ENCODE data around the gene PARD3B. TPM values are rescaled to one million over a fixed set of nuclear protein-coding genes. Genes with fewer than 3 reads are reported as not detected.

The PARD3B gene
- total and polyA plus RNA-seq, 2 of the 13 experiments (the other 11 are each of a cell fraction or from before 2014, with no cell fraction given): 0.71 to 2.3 TPM

DNA sequence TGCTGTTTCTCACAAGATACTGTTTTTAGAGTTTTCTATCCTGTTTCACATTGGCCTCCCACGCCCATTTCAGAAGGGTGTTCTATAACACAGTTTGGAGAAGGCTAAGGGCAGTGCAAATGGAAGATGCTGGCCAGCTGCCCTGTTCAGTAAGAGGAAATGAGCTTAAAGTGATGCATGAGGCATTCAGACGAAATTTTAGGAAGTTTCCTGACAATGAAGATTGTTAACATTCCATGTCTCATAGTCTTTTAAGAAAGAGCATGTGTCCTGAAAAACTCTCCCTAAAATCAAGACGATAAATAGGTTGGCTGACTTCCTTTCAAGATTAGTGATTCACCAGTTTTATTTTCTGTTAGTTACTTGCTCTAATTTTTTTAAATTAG lies 652.9 kb downstream of the PARD3B start (continued):
- TF ChIP-seq MAZ (IDR thresholded peaks at IDR 0.05; ENCODE audit: borderline replicate concordance, low read depth, low read length): no peak
- TF ChIP-seq MAZ (CRISPR knock-in tag; IDR thresholded peaks at IDR 0.05; ENCODE audit: low read depth): no peak
- TF ChIP-seq ZNF296 (CRISPR knock-in tag; conservative IDR thresholded peaks at IDR 0.05): no peak
- no peak for TF ChIP-seq DR1 (CRISPR knock-in tag; IDR thresholded peaks at IDR 0.05)
- no peak for TF ChIP-seq RARA (CRISPR knock-in tag; IDR thresholded peaks at IDR 0.05)
- TF ChIP-seq ZNF772 (CRISPR knock-in tag; IDR thresholded peaks at IDR 0.05): no peak
- TF ChIP-seq DNMT3B (CRISPR knock-in tag; conservative IDR thresholded peaks at IDR 0.05): no peak
- TF ChIP-seq ZNF260 (CRISPR knock-in tag; IDR thresholded peaks at IDR 0.05; ENCODE audit: borderline replicate concordance, low read depth): no peak
- no peak for TF ChIP-seq SKI (IDR thresholded peaks at IDR 0.05; ENCODE audit: partially characterized antibody)
- TF ChIP-seq, protein P1, sequence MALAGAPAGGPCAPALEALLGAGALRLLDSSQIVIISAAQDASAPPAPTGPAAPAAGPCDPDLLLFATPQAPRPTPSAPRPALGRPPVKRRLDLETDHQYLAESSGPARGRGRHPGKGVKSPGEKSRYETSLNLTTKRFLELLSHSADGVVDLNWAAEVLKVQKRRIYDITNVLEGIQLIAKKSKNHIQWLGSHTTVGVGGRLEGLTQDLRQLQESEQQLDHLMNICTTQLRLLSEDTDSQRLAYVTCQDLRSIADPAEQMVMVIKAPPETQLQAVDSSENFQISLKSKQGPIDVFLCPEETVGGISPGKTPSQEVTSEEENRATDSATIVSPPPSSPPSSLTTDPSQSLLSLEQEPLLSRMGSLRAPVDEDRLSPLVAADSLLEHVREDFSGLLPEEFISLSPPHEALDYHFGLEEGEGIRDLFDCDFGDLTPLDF (CRISPR knock-in tag; IDR thresholded peaks at IDR 0.05): no peak
- TF ChIP-seq REL (CRISPR knock-in tag; conservative IDR thresholded peaks at IDR 0.05): no peak
- TF ChIP-seq ARNT2 (CRISPR knock-in tag; IDR thresholded peaks at IDR 0.05; ENCODE audit: low read depth): no peak

DNA sequence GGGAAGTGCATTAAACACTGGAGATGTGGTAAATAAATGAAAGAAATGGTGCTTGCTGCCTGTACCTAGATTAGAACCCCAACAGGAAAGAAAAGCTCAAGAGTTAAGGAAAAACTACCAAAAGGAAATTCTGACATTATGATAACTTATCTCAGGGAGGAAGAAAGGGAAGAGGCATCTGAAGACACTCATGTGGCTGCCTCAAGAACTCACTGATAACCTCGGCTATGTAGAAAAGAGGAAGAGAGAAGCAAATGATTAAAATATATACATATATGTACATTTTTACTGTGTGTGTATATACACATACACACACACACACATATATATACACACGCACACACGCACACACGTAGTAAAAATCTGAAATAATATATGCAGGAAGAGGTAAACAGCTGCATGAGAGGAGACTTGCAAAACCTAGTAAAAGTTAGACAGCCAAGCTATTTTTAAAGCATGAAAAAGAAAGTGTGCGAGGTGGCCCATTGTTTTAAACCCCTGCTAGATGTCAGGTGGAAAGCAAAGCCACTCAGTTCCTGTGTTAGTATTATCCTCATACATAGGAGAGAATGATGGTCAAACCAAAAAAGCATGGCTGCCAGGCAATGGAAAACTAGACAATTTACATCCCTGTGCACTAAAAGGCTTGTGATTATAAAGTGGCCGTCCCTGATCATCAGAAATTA lies 654.0 kb downstream of the PARD3B start:
- FAIRE-seq (no peak), DNase-seq (ENCODE audit: low spot score) (no peak), ATAC-seq (no peak)
- BruUV-seq (replicated peaks): no TSS peak
- ChIA-PET POLR2A (no interaction called here), CTCF (ENCODE audit: low intra/inter-chr PET ratio, low total read pairs) (no interaction called here)
- Histone ChIP-seq H3K36me3 (replicated peaks in 1 of 2; ENCODE audit: control insufficient read depth in 1 of 2, insufficient read depth in 2 of 2, low read length in 2 of 2) (no peaks in the 10 kb centered on the region), H3K27ac (ENCODE audit: extremely low read length, insufficient read depth, low read length) (no peak overlapping the region), H3K27me3 (ENCODE audit: control insufficient read depth in 1 of 2, insufficient read depth in 2 of 2, low read length in 2 of 2) (no peaks in the 10 kb centered on the region), H3K9ac (ENCODE audit: insufficient read depth, low read depth, low read length) (no peak overlapping the region), H3K4me2 (ENCODE audit: low read depth, low read length) (no peak overlapping the region), H3K9me3 (ENCODE audit: low read length) (no peaks in the 10 kb centered on the region), H3K4me1 (ENCODE audit: insufficient read depth, low read length) (no peaks in the 10 kb centered on the region), H4K20me1 (ENCODE audit: insufficient read depth, low read length) (no peaks in the 10 kb centered on the region), H3K4me3 (replicated peaks in 1 of 3; ENCODE audit: insufficient read depth in 1 of 3, low read depth in 2 of 3, low read length in 3 of 3) (no peak overlapping the region), H2AFZ (ENCODE audit: low read length) (no peak overlapping the region), H3K79me2 (ENCODE audit: insufficient read depth, low read length) (no peaks in the 10 kb centered on the region)
- intact Hi-C loops (cut with micrococcal nuclease; ENCODE audit: unreplicated experiment): no loop called here
- 72% methylated on average over 6 of the region's 6 CpGs for WGBS (ENCODE audit: low lambda C conversion rate)
- in situ Hi-C loops (cut with HindIII; ENCODE audit: extremely low pct_ligation_motif_present, low pct_unique_long_range_greater_than_20kb): no loop called here
- TF ChIP-seq RFXANK (CRISPR knock-in tag; IDR thresholded peaks at IDR 0.05) (no peak), THRA (CRISPR knock-in tag; IDR thresholded peaks at IDR 0.05; ENCODE audit: borderline replicate concordance) (no peak), ZBED4 (CRISPR knock-in tag; IDR thresholded peaks at IDR 0.05; ENCODE audit: borderline replicate concordance) (no peak), LCORL (IDR thresholded peaks at IDR 0.05) (no peak), LCORL (CRISPR knock-in tag; IDR thresholded peaks at IDR 0.05) (no peak), ZNF382 (CRISPR knock-in tag; IDR thresholded peaks at IDR 0.05; ENCODE audit: borderline replicate concordance) (no peak)

All from HepG2 (cell line).